NCI-H2107 treated with DMSO at 0.1 percent for 48 hours (cell line): ENCODE results near the gene BRPF1.
A peak's percentile ranks its signal among the peaks of the same experiment; 100 is the strongest.

Source experiments
- DNase-seq: peaks from one replicate; lab custom pipeline; 2025; ENCODE audit not compliant: unreplicated experiment; lab: John Stamatoyannopoulos, UW

The BRPF1 gene

GRCh38 chr3:9732740-9733115, 1.2 kb downstream of the BRPF1 start:
- no peak for DNase-seq

GRCh38 chr3:9736831-9737230, 5.3 kb downstream of the BRPF1 start:
- no peak for DNase-seq

GRCh38 chr3:9739181-9739580, 7.6 kb downstream of the BRPF1 start:
- no peak for DNase-seq

- DNase-seq = no peak
Observed at GRCh38 chr3:9742560-9742959, 11.0 kb downstream of the BRPF1 start.

GRCh38 chr3:9743548-9743947, 12.0 kb downstream of the BRPF1 start:
- no peak for DNase-seq

- no peak for DNase-seq
Observed at GRCh38 chr3:9744162-9744561, 12.6 kb downstream of the BRPF1 start.

GRCh38 chr3:9745521-9745920, 14.0 kb downstream of the BRPF1 start:
- DNase-seq = no peak

- no peak for DNase-seq
Observed at GRCh38 chr3:9746330-9746729, 14.8 kb downstream of the BRPF1 start.

- DNase-seq = no peak
Observed at GRCh38 chr3:9747267-9747666, 15.7 kb downstream of the BRPF1 start.

GRCh38 chr3:9748031-9748430, 16.5 kb downstream of the BRPF1 start:
- no peak for DNase-seq

GRCh38 chr3:9749296-9749644, 17.7 kb downstream of the BRPF1 start:
- no peak for DNase-seq

GRCh38 chr3:9749645-9750555, 18.4 kb downstream of the BRPF1 start, which contains the start of gene OGG1:
TSS of gene OGG1 (plus strand) at chr3:9749952. CDS start at chr3:9750287, 335 bp downstream.
- peak; percentile 86 for DNase-seq

GRCh38 chr3:9750556-9751411, 19.2 kb downstream of the BRPF1 start:
- DNase-seq = no peak

- DNase-seq = no peak
Observed at GRCh38 chr3:9754678-9755077, 23.1 kb downstream of the BRPF1 start.

- no peak for DNase-seq
Observed at GRCh38 chr3:9757427-9757826, 25.9 kb downstream of the BRPF1 start.

- no peak for DNase-seq
Observed at GRCh38 chr3:9760779-9761505, 29.4 kb downstream of the BRPF1 start.

- no peak for DNase-seq
Observed at GRCh38 chr3:9761919-9762318, 30.4 kb downstream of the BRPF1 start.

- no peak for DNase-seq
Observed at GRCh38 chr3:9762871-9763270, 31.3 kb downstream of the BRPF1 start.

- no peak for DNase-seq
Observed at GRCh38 chr3:9765865-9766264, 34.3 kb downstream of the BRPF1 start.

- DNase-seq = no peak
Observed at GRCh38 chr3:9767418-9767817, 35.9 kb downstream of the BRPF1 start.

- no peak for DNase-seq
Observed at GRCh38 chr3:9768141-9768775, 36.7 kb downstream of the BRPF1 start.
